IMR-90 (cell line): ENCODE measurements around the gene OFD1.

ENCODE experiments used
- CEBPB ChIP-seq: IDR thresholded peaks from 2 replicates; pipeline ENCODE4 v1.6.1; 2012; ENCODE audit warnings: low read depth, low read length, improper control_type of control experiment
- CTCF ChIP-seq: conservative IDR thresholded peaks from 2 replicates; pipeline ENCODE4 v1.5.1; 2012; ENCODE audit warnings: mild to moderate bottlenecking, low read depth, low read length, improper control_type of control experiment
- ELK1 ChIP-seq: fragments of 150-350 bp; IDR thresholded peaks from 2 replicates; pipeline ENCODE4 v1.6.1; 2016; ENCODE audit warnings: low read depth, mild to moderate bottlenecking, low read length, moderate library complexity, borderline replicate concordance
- POLR2A ChIP-seq: IDR thresholded peaks from 2 replicates; pipeline ENCODE4 v1.6.1; 2012; ENCODE audit warnings: mild to moderate bottlenecking, low read depth, low read length
- SMC3 ChIP-seq: fragments of 150-350 bp; IDR thresholded peaks from 2 replicates; pipeline ENCODE4 v1.6.1; 2016; ENCODE audit warnings: low read depth, mild to moderate bottlenecking, antibody characterized with exemption, low read length, moderate library complexity
- USF2 ChIP-seq: fragments of 150-350 bp; IDR thresholded peaks from 2 replicates; pipeline ENCODE4 v1.6.1; 2017; ENCODE audit warnings: mild to moderate bottlenecking, antibody characterized with exemption, low read length, low read depth

GRCh38 chrX:13774696-13775095 lies 40.1 kb downstream of the OFD1 start:
- TF ChIP-seq POLR2A, result no peak
- TF ChIP-seq CTCF, result no peak
- TF ChIP-seq USF2, result no peak
- no peak for TF ChIP-seq CEBPB
- TF ChIP-seq SMC3, result no peak
- TF ChIP-seq ELK1, result no peak
